Body of pancreas (tissue), 4 donors: Measurements from ENCODE around the gene PTDSS2.

Experiments used
- CTCF ChIP-seq, 7 experiments: fragments of 450-650 bp in 4 of 7; fragments of 200-600 bp in 3 of 7; sonication (generic) in 3 of 7; IDR thresholded peaks; one replicate each; pipeline ENCODE4 v1.5.1; 2016 to 2019; ENCODE audit warnings: antibody characterized with exemption in 7 of 7
- POLR2A ChIP-seq, 3 donors: fragments of 450-650 bp; IDR thresholded peaks; one replicate each; pipeline ENCODE4 v1.6.1; 2016; ENCODE audit warnings: antibody characterized with exemption in 3 of 3, mild to moderate bottlenecking in 2 of 3

GRCh38 chr11:433111-433510, 17.0 kb upstream of the PTDSS2 start:
- TF ChIP-seq POLR2A (IDR thresholded peaks at IDR 0.05) (no peak), CTCF (IDR thresholded peaks at IDR 0.05) (no peak)
